ENCODE measurements around the gene ITK.

- TF ChIP-seq CTCF (IDR thresholded peaks at IDR 0.05; ENCODE audit: low read depth, low read length) (no peak), MYC (IDR thresholded peaks at IDR 0.05; ENCODE audit: low read depth, low read length) (no peak)
Observed at GRCh38 chr5:157288405-157289163, 107.9 kb downstream of the ITK start.
